ENCODE measurements around the gene MAD1L1.

- no peak for TF ChIP-seq OSR1 (CRISPR knock-in tag; IDR thresholded peaks at IDR 0.05)
- TF ChIP-seq CSRNP3 (CRISPR knock-in tag; IDR thresholded peaks at IDR 0.05), result no peak
- no peak for TF ChIP-seq ARNTL (CRISPR knock-in tag; IDR thresholded peaks at IDR 0.05; ENCODE audit: borderline replicate concordance, low read depth)
- no peak for TF ChIP-seq ZNF8 (CRISPR knock-in tag; IDR thresholded peaks at IDR 0.05)
- no peak for TF ChIP-seq SNAI2 (CRISPR knock-in tag; IDR thresholded peaks at IDR 0.05)
- no peak for TF ChIP-seq RARB (CRISPR knock-in tag; IDR thresholded peaks at IDR 0.05)
Measured at GRCh38 chr7:2237109-2237602, 4.4 kb upstream of the MAD1L1 start.

Data from SK-N-SH treated with all-trans-retinoic acid at 6 μM for 48 hours (cell line).